Measurements from ENCODE around the gene RNU7-1. TPM values are rescaled to one million over a fixed set of nuclear protein-coding genes. Genes with fewer than 3 reads are reported as not detected.

Gene RNU7-1
- not detected for polyA plus RNA-seq (2012; ENCODE audit: insufficient read length, low read depth)

- peak; percentile 72; the same call in 1 of the 2 replicates for TF ChIP-seq TAF1 (IDR thresholded peaks at IDR 0.05; ENCODE audit: borderline replicate concordance, insufficient read depth, low read length)
- no peak for TF ChIP-seq FOXP2 (optimal IDR thresholded peaks at IDR 0.05; ENCODE audit: borderline replicate concordance, extremely low read depth, extremely low read length, insufficient read depth)
- TF ChIP-seq, protein P1, sequence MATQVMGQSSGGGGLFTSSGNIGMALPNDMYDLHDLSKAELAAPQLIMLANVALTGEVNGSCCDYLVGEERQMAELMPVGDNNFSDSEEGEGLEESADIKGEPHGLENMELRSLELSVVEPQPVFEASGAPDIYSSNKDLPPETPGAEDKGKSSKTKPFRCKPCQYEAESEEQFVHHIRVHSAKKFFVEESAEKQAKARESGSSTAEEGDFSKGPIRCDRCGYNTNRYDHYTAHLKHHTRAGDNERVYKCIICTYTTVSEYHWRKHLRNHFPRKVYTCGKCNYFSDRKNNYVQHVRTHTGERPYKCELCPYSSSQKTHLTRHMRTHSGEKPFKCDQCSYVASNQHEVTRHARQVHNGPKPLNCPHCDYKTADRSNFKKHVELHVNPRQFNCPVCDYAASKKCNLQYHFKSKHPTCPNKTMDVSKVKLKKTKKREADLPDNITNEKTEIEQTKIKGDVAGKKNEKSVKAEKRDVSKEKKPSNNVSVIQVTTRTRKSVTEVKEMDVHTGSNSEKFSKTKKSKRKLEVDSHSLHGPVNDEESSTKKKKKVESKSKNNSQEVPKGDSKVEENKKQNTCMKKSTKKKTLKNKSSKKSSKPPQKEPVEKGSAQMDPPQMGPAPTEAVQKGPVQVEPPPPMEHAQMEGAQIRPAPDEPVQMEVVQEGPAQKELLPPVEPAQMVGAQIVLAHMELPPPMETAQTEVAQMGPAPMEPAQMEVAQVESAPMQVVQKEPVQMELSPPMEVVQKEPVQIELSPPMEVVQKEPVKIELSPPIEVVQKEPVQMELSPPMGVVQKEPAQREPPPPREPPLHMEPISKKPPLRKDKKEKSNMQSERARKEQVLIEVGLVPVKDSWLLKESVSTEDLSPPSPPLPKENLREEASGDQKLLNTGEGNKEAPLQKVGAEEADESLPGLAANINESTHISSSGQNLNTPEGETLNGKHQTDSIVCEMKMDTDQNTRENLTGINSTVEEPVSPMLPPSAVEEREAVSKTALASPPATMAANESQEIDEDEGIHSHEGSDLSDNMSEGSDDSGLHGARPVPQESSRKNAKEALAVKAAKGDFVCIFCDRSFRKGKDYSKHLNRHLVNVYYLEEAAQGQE (IDR thresholded peaks at IDR 0.05; ENCODE audit: insufficient read depth in 1 of 2, low read depth in 2 of 2, low read length in 2 of 2), result peak in 1 of 2 experiments; percentile 62; a peak in 2 of 4 replicates
- peak; percentile 100 for TF ChIP-seq POLR2AphosphoS5 (IDR thresholded peaks at IDR 0.05; ENCODE audit: low read depth, low read length)
- peak; percentile 100 for TF ChIP-seq SIN3A (IDR thresholded peaks at IDR 0.05; ENCODE audit: borderline replicate concordance, insufficient read depth, low read length)
Observed at GRCh38 chr12:6943722-6944380, at the start of gene RNU7-1, which contains the start of gene C12orf57. Gene RNU7-1 (plus strand): TSS chr12:6943816. Gene C12orf57 (plus strand): TSS chr12:6944022. CDS start chr12:6944122, 100 bp downstream.

DNA sequence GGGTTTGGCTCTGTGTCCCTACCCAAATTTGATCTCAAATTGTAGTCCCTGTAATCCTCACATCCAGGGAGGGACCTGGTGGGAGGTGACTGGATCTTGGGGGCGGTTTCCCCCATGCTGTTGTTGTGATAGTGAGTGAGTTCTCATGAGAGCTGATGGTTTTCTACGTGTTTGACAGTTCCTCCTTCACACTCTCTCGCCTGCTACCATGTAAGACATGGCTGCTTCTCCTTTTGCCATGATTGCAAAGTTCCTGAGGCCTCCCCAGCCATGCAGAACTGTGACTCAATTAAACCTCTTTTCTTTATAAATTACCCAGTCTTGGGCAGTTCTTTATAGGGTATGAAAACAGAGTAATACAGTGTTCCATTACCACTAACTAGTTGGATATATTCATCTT is 49.3 kb upstream of the RNU7-1 start:
- no peak for TF ChIP-seq TAF1 (IDR thresholded peaks at IDR 0.05; ENCODE audit: borderline replicate concordance, insufficient read depth, low read length)
- no peak for TF ChIP-seq POLR2AphosphoS5 (IDR thresholded peaks at IDR 0.05; ENCODE audit: low read depth, low read length)
- TF ChIP-seq, protein P1 (IDR thresholded peaks at IDR 0.05; ENCODE audit: insufficient read depth in 1 of 2, low read depth in 2 of 2, low read length in 2 of 2), result no peak
- TF ChIP-seq SIN3A (IDR thresholded peaks at IDR 0.05; ENCODE audit: borderline replicate concordance, insufficient read depth, low read length), result no peak
- TF ChIP-seq FOXP2 (optimal IDR thresholded peaks at IDR 0.05; ENCODE audit: borderline replicate concordance, extremely low read depth, extremely low read length, insufficient read depth), result no peak

- TF ChIP-seq, protein P1 (IDR thresholded peaks at IDR 0.05; ENCODE audit: insufficient read depth in 1 of 2, low read depth in 2 of 2, low read length in 2 of 2), result no peak
- TF ChIP-seq SIN3A (IDR thresholded peaks at IDR 0.05; ENCODE audit: borderline replicate concordance, insufficient read depth, low read length) (no peak), TAF1 (IDR thresholded peaks at IDR 0.05; ENCODE audit: borderline replicate concordance, insufficient read depth, low read length) (no peak), POLR2AphosphoS5 (IDR thresholded peaks at IDR 0.05; ENCODE audit: low read depth, low read length) (no peak), FOXP2 (optimal IDR thresholded peaks at IDR 0.05; ENCODE audit: borderline replicate concordance, extremely low read depth, extremely low read length, insufficient read depth) (no peak)
Observed at GRCh38 chr12:6896846-6897435, 46.7 kb upstream of the RNU7-1 start.

GRCh38 chr12:6899427-6899826 is 44.2 kb upstream of the RNU7-1 start:
- TF ChIP-seq, protein P1 (IDR thresholded peaks at IDR 0.05; ENCODE audit: insufficient read depth in 1 of 2, low read depth in 2 of 2, low read length in 2 of 2), result no peak
- no peak for TF ChIP-seq FOXP2 (optimal IDR thresholded peaks at IDR 0.05; ENCODE audit: borderline replicate concordance, extremely low read depth, extremely low read length, insufficient read depth)
- TF ChIP-seq TAF1 (IDR thresholded peaks at IDR 0.05; ENCODE audit: borderline replicate concordance, insufficient read depth, low read length), result no peak
- no peak for TF ChIP-seq POLR2AphosphoS5 (IDR thresholded peaks at IDR 0.05; ENCODE audit: low read depth, low read length)
- no peak for TF ChIP-seq SIN3A (IDR thresholded peaks at IDR 0.05; ENCODE audit: borderline replicate concordance, insufficient read depth, low read length)
